Tibial artery (tissue), 4 donors: ENCODE data around the gene CD58.

ENCODE experiments used
- DNase-seq, 2 donors: peaks; one replicate each; pipeline ENCODE4 v3.0.0-alpha.2; 2019
- H3K27ac ChIP-seq, 2 donors: fragments of 200-600 bp; sonication (generic) in 1 of 2; 1 replicate in 1 of 2; 2 replicates in 1 of 2; pipeline ENCODE4 v1.5.1; 2018 to 2019; ENCODE audit warnings: mild to moderate bottlenecking in 1 of 2
- H3K27me3 ChIP-seq, 2 donors: fragments of 200-600 bp; sonication (generic) in 1 of 2; one replicate each; pipeline versions ENCODE4 v1.5.1 to v1.6.0; 2016 to 2019
- H3K36me3 ChIP-seq, 3 donors: fragments of 200-600 bp; sonication (generic) in 2 of 3; one replicate each; pipeline ENCODE4 v1.5.1; 2016 to 2019; ENCODE audit warnings: mild to moderate bottlenecking in 2 of 3
- H3K4me1 ChIP-seq, 4 donors: fragments of 200-600 bp; sonication (generic) in 2 of 4; 1 replicate in 3 of 4; 2 replicates in 1 of 4; pipeline ENCODE4 v1.5.1; 2016 to 2019
- H3K4me3 ChIP-seq, 2 donors: fragments of 200-600 bp; sonication (generic) in 1 of 2; 1 replicate in 1 of 2; 2 replicates in 1 of 2; pipeline ENCODE4 v1.5.1; 2018 to 2019; ENCODE audit warnings: mild to moderate bottlenecking in 2 of 2
- H3K9me3 ChIP-seq, 3 donors: fragments of 200-600 bp; sonication (generic) in 1 of 3; one replicate each; pipeline ENCODE4 v1.5.1; 2016 to 2019
- CTCF ChIP-seq, 2 experiments: fragments of 200-600 bp in 1 of 2; fragments of 450-650 bp in 1 of 2; IDR thresholded peaks; one replicate each; pipeline ENCODE4 v1.5.1; 2017 to 2019; ENCODE audit warnings: antibody characterized with exemption in 2 of 2, mild to moderate bottlenecking in 1 of 2, moderate library complexity in 1 of 2
- intact Hi-C: fragments of 100-400 bp; cut with DNase I; formaldehyde crosslinking; loops from one replicate; pipeline ENCODE4 v1.15.0; 2023; ENCODE audit warnings: low total_unique reads

Gene CD58

GRCh38 chr1:116465845-116466685 is 104.8 kb downstream of the CD58 start:
- H3K4me1 ChIP-seq = no peaks in the 10 kb centered on the region
- no peak overlapping the region for H3K27ac ChIP-seq
- H3K4me3 ChIP-seq = no peak overlapping the region
- no peaks in the 10 kb centered on the region for H3K9me3 ChIP-seq
- intact Hi-C loops = no loop called here
- no peaks in the 10 kb centered on the region for H3K36me3 ChIP-seq
- no peaks in the 10 kb centered on the region for H3K27me3 ChIP-seq
- no peak for DNase-seq
- no peak for TF ChIP-seq CTCF (IDR thresholded peaks at IDR 0.05)

- Histone ChIP-seq H3K9me3 (no peaks in the 10 kb centered on the region), H3K27ac (no peak overlapping the region), H3K4me3 (no peak overlapping the region), H3K36me3 (no peaks in the 10 kb centered on the region), H3K27me3 (no peaks in the 10 kb centered on the region), H3K4me1 (no peaks in the 10 kb centered on the region)
- intact Hi-C loops = no loop called here
- no peak for TF ChIP-seq CTCF (IDR thresholded peaks at IDR 0.05)
- DNase-seq = no peak
Observed at GRCh38 chr1:116465477-116465844, 105.4 kb downstream of the CD58 start.
